PC-3 (cell line): Measurements from ENCODE around the gene GTF2F2. TPM values are rescaled to one million over a fixed set of nuclear protein-coding genes. Genes with fewer than 3 reads are reported as not detected.

Source experiments
- ATAC-seq: fragments of 200-7000 bp; cut with Tn5 transposase; 2 replicates; pipeline ENCODE4 v1.9.1; 2020; ENCODE audit warnings: mild to moderate bottlenecking, moderate library complexity
- BruUV-seq: library from RNA; stranded (reverse); fragments of 400-500 nt; replicated peaks from 2 replicates; lab custom pipeline; 2021; lab: Mats Ljungman, UMichigan
- CTCF ChIA-PET: fragments of 300-600 bp; sonication (Branson Sonifier 250); formaldehyde crosslinking; loops from one replicate; lab custom pipeline; 2022; ENCODE audit warnings: antibody characterized with exemption; lab: Charles Lee
- POLR2A ChIA-PET: fragments of 300-600 bp; sonication (Branson Sonifier 250); formaldehyde crosslinking; loops from one replicate; lab custom pipeline; 2022; ENCODE audit warnings: antibody characterized with exemption; ENCODE audit not compliant: unreplicated experiment; lab: Charles Lee
- DNase-seq: peaks from one replicate; pipeline ENCODE4 v3.0.0-alpha.2; 2015
- H2AFZ ChIP-seq: fragments of 300-600 bp; sonication (generic); 2 replicates; pipeline ENCODE4 v1.6.0; 2016; ENCODE audit warnings: antibody characterized with exemption, low read length
- H3F3A ChIP-seq: fragments of 300-600 bp; sonication (generic); one replicate; pipeline ENCODE4 v1.6.0; 2017; ENCODE audit warnings: antibody characterized with exemption, low read length, control low read depth, mild to moderate bottlenecking; ENCODE audit not compliant: unreplicated experiment
- H3K27ac ChIP-seq: fragments of 300-600 bp; sonication (generic); 2 replicates; pipeline ENCODE4 v1.5.1; 2016; ENCODE audit warnings: mild to moderate bottlenecking, low read length
- H3K27me3 ChIP-seq: fragments of 300-600 bp; sonication (generic); 2 replicates; pipeline ENCODE4 v1.6.1; 2016; ENCODE audit warnings: low read length, mixed read lengths
- H3K36me3 ChIP-seq: fragments of 300-600 bp; sonication (generic); 2 replicates; pipeline ENCODE4 v1.6.1; 2016; ENCODE audit warnings: low read depth, mixed run types, low read length, mixed read lengths
- H3K4me1 ChIP-seq: fragments of 300-600 bp; sonication (generic); 2 replicates; pipeline ENCODE4 v1.5.1; 2016; ENCODE audit warnings: low read length; ENCODE audit not compliant: insufficient read depth
- H3K4me2 ChIP-seq: fragments of 300-600 bp; sonication (generic); 2 replicates; pipeline ENCODE4 v1.6.0; 2016; ENCODE audit warnings: low read length
- H3K4me3 ChIP-seq: fragments of 300-600 bp; sonication (generic); 2 replicates; pipeline ENCODE4 v1.5.1; 2016; ENCODE audit warnings: mild to moderate bottlenecking, low read length, mixed read lengths
- H3K79me2 ChIP-seq: fragments of 300-600 bp; sonication (generic); 2 replicates; pipeline ENCODE4 v1.6.1; 2017; ENCODE audit warnings: low read length, mixed read lengths
- H3K9ac ChIP-seq: fragments of 300-600 bp; sonication (generic); 2 replicates; pipeline ENCODE4 v1.6.0; 2016; ENCODE audit warnings: mild to moderate bottlenecking, low read length
- H3K9me2 ChIP-seq: fragments of 300-600 bp; sonication (generic); replicated peaks from 2 replicates; pipeline ENCODE4 v1.6.1; 2016; ENCODE audit warnings: mixed run types, low read length, mixed read lengths
- H3K9me3 ChIP-seq: fragments of 300-600 bp; sonication (generic); 2 replicates; pipeline ENCODE4 v1.6.1; 2016; ENCODE audit warnings: low read length, mixed read lengths
- H4K20me1 ChIP-seq: fragments of 300-600 bp; sonication (generic); 2 replicates; pipeline ENCODE4 v1.6.1; 2016; ENCODE audit warnings: low read length, mixed read lengths
- CTCF ChIP-seq: fragments of 300-600 bp; sonication (generic); conservative IDR thresholded peaks from 2 replicates; pipeline ENCODE4 v1.5.1; 2017; ENCODE audit warnings: antibody characterized with exemption, low read depth, mild to moderate bottlenecking, low read length
- EZH2 ChIP-seq: fragments of 300-600 bp; sonication (generic); IDR thresholded peaks from one replicate; pipeline ENCODE4 v1.6.1; 2017; ENCODE audit warnings: antibody characterized with exemption, mild to moderate bottlenecking, low read length; ENCODE audit not compliant: unreplicated experiment
- EZH2phosphoT487 ChIP-seq: fragments of 300-600 bp; sonication (generic); IDR thresholded peaks from 2 replicates; pipeline ENCODE4 v1.6.1; 2018; ENCODE audit warnings: mild to moderate bottlenecking, antibody characterized with exemption, low read length, borderline replicate concordance
- intact Hi-C: fragments of 100-400 bp; cut with micrococcal nuclease; formaldehyde crosslinking; loops from 2 replicates; pipeline ENCODE4 v1.9.0; 2023
- total RNA-seq: library from RNA; depleted of rRNA; stranded (reverse); fragments of >200 nt; gene quantifications from 2 replicates; pipeline ENCODE4 v1.2.3, GENCODE V29; 2014

Gene GTF2F2
- total RNA-seq, 1 experiment from 2014 or later, result 28.3 TPM

- Histone ChIP-seq H3F3A (peaks cover 3% of the 10 kb centered on the region), H2AFZ (no peak overlapping the region), H3K9ac (no peak overlapping the region), H3K9me2 (no peaks in the 10 kb centered on the region), H3K4me3 (no peak overlapping the region), H3K27me3 (no peaks in the 10 kb centered on the region), H3K4me1 (peaks cover 19% of the 10 kb centered on the region), H4K20me1 (no peaks in the 10 kb centered on the region), H3K79me2 (peaks cover 47% of the 10 kb centered on the region), H3K27ac (no peak overlapping the region), H3K36me3 (peaks cover 3% of the 10 kb centered on the region; the same call in 1 of the 2 replicates), H3K9me3 (no peaks in the 10 kb centered on the region), H3K4me2 (no peak overlapping the region)
- BruUV-seq, result no TSS peak
- ChIA-PET CTCF (no interaction called here), POLR2A (no interaction called here)
- DNase-seq, result no peak
- no peak for ATAC-seq
- no peak for TF ChIP-seq EZH2phosphoT487
- no peak for TF ChIP-seq CTCF
- TF ChIP-seq EZH2, result no peak
- intact Hi-C loops, result no loop called here
Measured at GRCh38 chr13:45224176-45224575, 103.9 kb downstream of the GTF2F2 start.

GRCh38 chr13:45225370-45225769, 105.1 kb downstream of the GTF2F2 start:
- no TSS peak for BruUV-seq
- Histone ChIP-seq H2AFZ (no peak overlapping the region), H4K20me1 (no peaks in the 10 kb centered on the region), H3K27ac (no peak overlapping the region), H3K4me2 (no peak overlapping the region), H3K27me3 (no peaks in the 10 kb centered on the region), H3F3A (peaks cover 2% of the 10 kb centered on the region), H3K4me1 (peaks cover 11% of the 10 kb centered on the region), H3K9me3 (no peaks in the 10 kb centered on the region), H3K9ac (no peak overlapping the region), H3K9me2 (no peaks in the 10 kb centered on the region), H3K36me3 (peaks cover 3% of the 10 kb centered on the region; the same call in 1 of the 2 replicates), H3K4me3 (no peak overlapping the region), H3K79me2 (peaks cover 45% of the 10 kb centered on the region)
- DNase-seq (no peak), ATAC-seq (no peak)
- intact Hi-C loops, result no loop called here
- ChIA-PET CTCF (no interaction called here), POLR2A (no interaction called here)
- TF ChIP-seq CTCF, result no peak
- TF ChIP-seq EZH2phosphoT487, result no peak
- TF ChIP-seq EZH2, result no peak

- H3K27me3 ChIP-seq, result no peaks in the 10 kb centered on the region
- no peak overlapping the region for H3K4me2 ChIP-seq
- 0 out of 2 replicates have a peak, but pooled peaks cover 6% of the 10 kb centered on the region for H3K4me1 ChIP-seq
- peaks cover 3% of the 10 kb centered on the region; the same call in 1 of the 2 replicates for H3K36me3 ChIP-seq
- no peak overlapping the region for H3K9ac ChIP-seq
- no peaks in the 10 kb centered on the region for H3K9me3 ChIP-seq
- BruUV-seq, result no TSS peak
- no peak overlapping the region for H3K4me3 ChIP-seq
- H3F3A ChIP-seq, result no peaks in the 10 kb centered on the region
- ChIA-PET CTCF (no interaction called here), POLR2A (no interaction called here)
- no peak for DNase-seq
- H4K20me1 ChIP-seq, result no peaks in the 10 kb centered on the region
- H3K79me2 ChIP-seq, result peaks cover 38% of the 10 kb centered on the region
- no peak overlapping the region for H3K27ac ChIP-seq
- intact Hi-C loops, result no loop called here
- ATAC-seq, result no peak
- H3K9me2 ChIP-seq, result no peaks in the 10 kb centered on the region
- no peak for TF ChIP-seq EZH2phosphoT487
- no peak for TF ChIP-seq CTCF
- TF ChIP-seq EZH2, result no peak
- H2AFZ ChIP-seq, result no peak overlapping the region
Measured at GRCh38 chr13:45226024-45226423, 105.7 kb downstream of the GTF2F2 start.
